Upper lobe of right lung (tissue), 1 donor: ENCODE measurements around the gene PBX1. TPM values are rescaled to one million over a fixed set of nuclear protein-coding genes. Genes with fewer than 3 reads are reported as not detected.
A peak's percentile ranks its signal among the peaks of the same experiment; 100 is the strongest.

ENCODE experiments used
- ATAC-seq: fragments of 200-7000 bp; cut with Tn5 transposase; one replicate; pipeline ENCODE4 v1.9.1; 2020; ENCODE audit warnings: mild to moderate bottlenecking, moderate library complexity
- DNase-seq: peaks from one replicate; pipeline ENCODE4 v3.0.0-alpha.2; 2020
- H3K27ac ChIP-seq: fragments of 200-600 bp; one replicate; pipeline ENCODE4 v1.8.0; 2022
- H3K27me3 ChIP-seq: fragments of 200-600 bp; one replicate; pipeline ENCODE4 v1.8.0; 2022; ENCODE audit warnings: mild to moderate bottlenecking
- H3K36me3 ChIP-seq: fragments of 200-600 bp; one replicate; pipeline ENCODE4 v1.8.0; 2022
- H3K4me1 ChIP-seq: fragments of 200-600 bp; one replicate; pipeline ENCODE4 v1.8.0; 2022
- H3K4me3 ChIP-seq: fragments of 200-600 bp; one replicate; pipeline ENCODE4 v1.8.0; 2022; ENCODE audit warnings: mild to moderate bottlenecking
- H3K9me3 ChIP-seq: fragments of 200-600 bp; one replicate; pipeline ENCODE4 v1.8.0; 2022
- CTCF ChIP-seq: fragments of 200-600 bp; IDR thresholded peaks from one replicate; pipeline ENCODE4 v1.8.0; 2022; ENCODE audit warnings: antibody characterized with exemption
- intact Hi-C: fragments of 100-400 bp; cut with DNase I; formaldehyde crosslinking; loops from one replicate; pipeline ENCODE4 v1.11.0; 2022
- total RNA-seq: library from RNA; stranded (reverse); fragmentation: NEBNext Ultra II Directional; extraction: Animal tissue kit (Norgen Biotek cat#: 25700); gene quantifications from one replicate; pipeline ENCODE4 v1.2.1, GENCODE V29; 2021
- donor health status: DM: no; HTN: yes; CAD: no; lungs with severe emphysema.

Gene PBX1
- total RNA-seq, 1 donor from 2014 or later, result 56.7 TPM

- no peak for ATAC-seq
- Histone ChIP-seq H3K4me3 (no peak overlapping the region), H3K27ac (no peak overlapping the region), H3K4me1 (no peaks in the 10 kb centered on the region), H3K27me3 (no peaks in the 10 kb centered on the region), H3K36me3 (no peaks in the 10 kb centered on the region), H3K9me3 (no peaks in the 10 kb centered on the region)
- intact Hi-C loops, result no loop called here
- no peak for TF ChIP-seq CTCF
- DNase-seq, result no peak
Observed at GRCh38 chr1:164733070-164733469, 174.1 kb downstream of the PBX1 start.

- intact Hi-C loops, result no loop called here
- Histone ChIP-seq H3K4me1 (no peaks in the 10 kb centered on the region), H3K27me3 (no peaks in the 10 kb centered on the region), H3K27ac (no peak overlapping the region), H3K36me3 (no peaks in the 10 kb centered on the region), H3K9me3 (no peaks in the 10 kb centered on the region), H3K4me3 (no peak overlapping the region)
- DNase-seq (no peak), ATAC-seq (no peak)
- TF ChIP-seq CTCF, result no peak
Observed at GRCh38 chr1:164733734-164734133, 174.8 kb downstream of the PBX1 start.

GRCh38 chr1:164735315-164736052, 176.5 kb downstream of the PBX1 start:
- no peaks in the 10 kb centered on the region for H3K27me3 ChIP-seq
- no peak overlapping the region for H3K27ac ChIP-seq
- peak; percentile 34 for ATAC-seq
- H3K9me3 ChIP-seq, result no peaks in the 10 kb centered on the region
- TF ChIP-seq CTCF, result no peak
- no peaks in the 10 kb centered on the region for H3K36me3 ChIP-seq
- intact Hi-C loops, result no loop called here
- no peaks in the 10 kb centered on the region for H3K4me1 ChIP-seq
- no peak overlapping the region for H3K4me3 ChIP-seq
- DNase-seq, result no peak

GRCh38 chr1:164736137-164736536, 177.2 kb downstream of the PBX1 start:
- Histone ChIP-seq H3K4me1 (no peaks in the 10 kb centered on the region), H3K4me3 (no peak overlapping the region), H3K27ac (no peak overlapping the region), H3K27me3 (no peaks in the 10 kb centered on the region), H3K9me3 (no peaks in the 10 kb centered on the region), H3K36me3 (no peaks in the 10 kb centered on the region)
- TF ChIP-seq CTCF, result no peak
- intact Hi-C loops, result no loop called here
- DNase-seq (no peak), ATAC-seq (no peak)

- intact Hi-C loops, result no loop called here
- no peak for TF ChIP-seq CTCF
- ATAC-seq, result no peak
- Histone ChIP-seq H3K27me3 (no peaks in the 10 kb centered on the region), H3K27ac (no peak overlapping the region), H3K4me3 (no peak overlapping the region), H3K9me3 (no peaks in the 10 kb centered on the region), H3K36me3 (no peaks in the 10 kb centered on the region), H3K4me1 (no peaks in the 10 kb centered on the region)
- DNase-seq, result no peak
Observed at GRCh38 chr1:164739189-164739588, 180.2 kb downstream of the PBX1 start.
